Brain microvascular endothelial cell (primary cell): ENCODE measurements around the gene SGPL1.
"Not testable (repeated sequence)": the region's sequence is repeated elsewhere in the genome, so short reads cannot be mapped to it uniquely, and the experiment has no call there.

Experiments
- DNase-seq: peaks from one replicate; pipeline ENCODE4 v3.0.0-alpha.2; 2020
- H3K27ac ChIP-seq: fragments of 250-450 bp; sonication (Bioruptor Pico); 2 replicates; pipeline ENCODE4 v1.5.1; 2020; ENCODE audit warnings: mild to moderate bottlenecking, moderate library complexity
- H3K27me3 ChIP-seq: fragments of 250-450 bp; sonication (Bioruptor Pico); replicated peaks from 2 replicates; pipeline ENCODE4 v1.5.1; 2020; ENCODE audit warnings: mild to moderate bottlenecking
- H3K36me3 ChIP-seq: fragments of 250-450 bp; sonication (Bioruptor Pico); replicated peaks from 2 replicates; pipeline ENCODE4 v1.5.1; 2020; ENCODE audit warnings: mild to moderate bottlenecking
- H3K4me3 ChIP-seq: 2 replicates; pipeline ENCODE4 v1.5.1; 2011; ENCODE audit warnings: low read depth, mild to moderate bottlenecking, control low read depth, low read length, moderate library complexity
- in situ Hi-C: cut with HindIII; loops from 2 replicates; pipeline ENCODE4 v1.10.0; 2017; ENCODE audit warnings: low sequenced_read_pairs, low pct_ligation_motif_present
- TF ChIP-seq, protein P1 (sequence below): IDR thresholded peaks from 2 replicates; pipeline ENCODE4 v1.5.1; 2011; ENCODE audit warnings: low read depth, mild to moderate bottlenecking, moderate library complexity, low read length, control low read depth, inconsistent platforms; ENCODE audit errors: missing control alignments

SGPL1 gene

GRCh38 chr10:70915806-70916205 lies 100.1 kb downstream of the SGPL1 start:
- DNase-seq, result no peak
- H3K36me3 ChIP-seq, result no peaks in the 10 kb centered on the region
- TF ChIP-seq, protein P1, sequence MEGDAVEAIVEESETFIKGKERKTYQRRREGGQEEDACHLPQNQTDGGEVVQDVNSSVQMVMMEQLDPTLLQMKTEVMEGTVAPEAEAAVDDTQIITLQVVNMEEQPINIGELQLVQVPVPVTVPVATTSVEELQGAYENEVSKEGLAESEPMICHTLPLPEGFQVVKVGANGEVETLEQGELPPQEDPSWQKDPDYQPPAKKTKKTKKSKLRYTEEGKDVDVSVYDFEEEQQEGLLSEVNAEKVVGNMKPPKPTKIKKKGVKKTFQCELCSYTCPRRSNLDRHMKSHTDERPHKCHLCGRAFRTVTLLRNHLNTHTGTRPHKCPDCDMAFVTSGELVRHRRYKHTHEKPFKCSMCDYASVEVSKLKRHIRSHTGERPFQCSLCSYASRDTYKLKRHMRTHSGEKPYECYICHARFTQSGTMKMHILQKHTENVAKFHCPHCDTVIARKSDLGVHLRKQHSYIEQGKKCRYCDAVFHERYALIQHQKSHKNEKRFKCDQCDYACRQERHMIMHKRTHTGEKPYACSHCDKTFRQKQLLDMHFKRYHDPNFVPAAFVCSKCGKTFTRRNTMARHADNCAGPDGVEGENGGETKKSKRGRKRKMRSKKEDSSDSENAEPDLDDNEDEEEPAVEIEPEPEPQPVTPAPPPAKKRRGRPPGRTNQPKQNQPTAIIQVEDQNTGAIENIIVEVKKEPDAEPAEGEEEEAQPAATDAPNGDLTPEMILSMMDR, result no peak
- peaks cover 18% of the 10 kb centered on the region for H3K27me3 ChIP-seq
- in situ Hi-C loops, result no loop called here
- no peak overlapping the region for H3K4me3 ChIP-seq
- no peak overlapping the region for H3K27ac ChIP-seq

DNA sequence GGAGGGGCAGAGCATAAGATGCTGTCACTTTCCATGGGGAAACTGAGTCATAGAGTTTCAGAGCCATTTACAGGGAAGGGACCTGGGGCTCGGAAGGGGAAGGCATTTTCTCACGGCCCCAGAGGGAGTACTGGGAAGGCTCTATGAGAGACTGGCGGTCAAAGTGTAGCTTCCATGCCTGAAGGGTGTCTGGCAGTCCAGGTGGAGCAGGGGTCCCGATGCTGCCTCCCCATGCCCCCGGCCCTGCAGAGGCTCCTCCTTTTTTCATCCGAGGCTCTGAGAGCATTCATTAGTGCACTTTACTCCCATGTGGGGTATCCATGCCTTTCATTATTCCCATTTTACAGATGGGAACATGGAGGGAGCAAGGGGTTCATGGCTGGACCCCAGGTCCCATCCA lies 100.5 kb downstream of the SGPL1 start:
- Histone ChIP-seq H3K27me3 (peaks cover 18% of the 10 kb centered on the region), H3K4me3 (no peak overlapping the region), H3K27ac (no peak overlapping the region), H3K36me3 (no peaks in the 10 kb centered on the region)
- in situ Hi-C loops, result no loop called here
- TF ChIP-seq, protein P1, result no peak
- DNase-seq, result no peak

GRCh38 chr10:70917226-70917625 lies 101.5 kb downstream of the SGPL1 start:
- H3K27me3 ChIP-seq, result peaks cover 22% of the 10 kb centered on the region
- in situ Hi-C loops, result no loop called here
- H3K4me3 ChIP-seq, result no peak overlapping the region
- no peaks in the 10 kb centered on the region for H3K36me3 ChIP-seq
- TF ChIP-seq, protein P1, result no peak
- no peak overlapping the region for H3K27ac ChIP-seq
- DNase-seq, result no peak

DNA sequence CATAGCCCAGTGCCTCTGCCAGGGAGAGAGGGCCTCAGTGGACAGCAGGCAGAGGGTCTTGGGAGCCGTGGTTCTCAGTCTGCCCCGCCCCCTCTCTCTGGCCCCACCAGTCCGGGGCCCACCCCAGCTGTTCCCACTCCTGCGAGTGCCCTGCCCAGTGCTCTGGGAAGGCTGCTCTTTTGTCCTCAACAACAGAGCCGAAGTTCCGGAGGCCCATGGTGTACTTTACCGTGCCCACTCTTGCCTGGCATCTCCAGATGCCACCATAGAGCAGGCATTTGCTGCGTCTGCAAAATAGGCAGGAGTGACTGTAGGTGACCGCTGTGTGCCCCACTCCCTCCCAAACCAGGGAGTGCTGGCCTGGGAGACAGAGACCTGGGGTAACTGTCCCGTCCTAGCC lies 101.9 kb downstream of the SGPL1 start:
- Histone ChIP-seq H3K27ac (no peak overlapping the region), H3K36me3 (no peaks in the 10 kb centered on the region), H3K27me3 (peaks cover 22% of the 10 kb centered on the region), H3K4me3 (no peak overlapping the region)
- no peak for DNase-seq
- in situ Hi-C loops, result no loop called here
- TF ChIP-seq, protein P1, result no peak

DNA sequence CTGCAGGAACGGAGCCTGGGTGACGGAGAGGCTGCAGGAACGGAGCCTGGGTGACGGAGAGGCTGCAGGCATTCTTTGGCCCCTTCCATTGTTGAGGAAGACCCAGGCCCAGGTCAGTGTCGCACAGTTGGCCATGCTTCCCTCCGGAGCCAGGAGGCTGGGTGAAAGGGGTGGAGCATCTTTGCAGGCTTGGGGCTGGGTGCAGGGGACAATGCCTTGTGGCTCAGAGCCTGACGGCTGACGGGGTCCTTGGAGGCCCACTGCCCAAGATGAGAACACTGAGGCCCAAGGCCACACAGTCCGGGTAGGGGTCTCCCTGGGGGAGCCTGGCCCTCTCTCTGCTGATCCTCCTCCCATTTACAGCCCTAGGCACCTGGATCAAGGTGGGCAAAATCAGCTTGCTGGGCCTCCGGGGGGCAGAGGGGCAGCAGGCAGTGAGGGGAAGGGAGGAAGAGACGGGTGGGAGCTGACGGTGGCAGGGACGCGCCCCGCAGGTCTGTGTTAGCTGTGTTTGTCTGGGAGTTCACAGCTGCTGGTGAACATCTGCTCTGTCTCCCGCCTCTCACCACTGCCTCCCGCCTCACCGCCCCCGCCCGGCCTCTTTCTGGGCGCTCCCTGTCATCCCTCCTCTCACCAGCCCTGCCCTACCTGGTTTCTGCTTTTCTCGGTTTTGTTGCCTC lies 103.2 kb downstream of the SGPL1 start:
- Histone ChIP-seq H3K36me3 (no peaks in the 10 kb centered on the region), H3K4me3 (no peak overlapping the region), H3K27me3 (peaks cover 20% of the 10 kb centered on the region), H3K27ac (no peak overlapping the region)
- TF ChIP-seq, protein P1, result no peak
- in situ Hi-C loops, result no loop called here
- DNase-seq, result no peak

GRCh38 chr10:70919906-70920305 lies 104.2 kb downstream of the SGPL1 start:
- H3K4me3 ChIP-seq, H3K36me3 ChIP-seq, in situ Hi-C loops, H3K27ac ChIP-seq, DNase-seq: not testable (repeated sequence)
- peaks cover 11% of the 10 kb centered on the region for H3K27me3 ChIP-seq
